Activated naive CD8-positive, alpha-beta T cell treated with anti-CD3 and anti-CD28 coated beads, Interleukin-2, amount 50 U/mL, for 24 hours (primary cell): ENCODE measurements around the gene LIPC.

Experiments
- ATAC-seq: fragments of 150-1000 bp; cut with Tn5 transposase; one replicate; pipeline ENCODE4 v1.10.0; 2021
- DNase-seq: peaks from one replicate; pipeline ENCODE4 v3.0.0; 2021
- H3K27ac Mint-ChIP-seq: one replicate; pipeline ENCODE4 v1.8.0; 2021; ENCODE audit warnings: mild to moderate bottlenecking, mixed read lengths
- H3K27me3 Mint-ChIP-seq: one replicate; pipeline ENCODE4 v1.8.0; 2021; ENCODE audit warnings: mixed read lengths
- H3K36me3 Mint-ChIP-seq: one replicate; pipeline ENCODE4 v1.8.0; 2021; ENCODE audit warnings: low read depth, mixed read lengths
- H3K4me1 Mint-ChIP-seq: one replicate; pipeline ENCODE4 v1.8.0; 2021; ENCODE audit warnings: mixed read lengths
- H3K4me3 Mint-ChIP-seq: one replicate; pipeline ENCODE4 v1.8.0; 2021; ENCODE audit warnings: mild to moderate bottlenecking, moderate library complexity, mixed read lengths
- H3K9me3 Mint-ChIP-seq: one replicate; pipeline ENCODE4 v1.8.0; 2021; ENCODE audit warnings: mixed read lengths

The LIPC gene

DNA sequence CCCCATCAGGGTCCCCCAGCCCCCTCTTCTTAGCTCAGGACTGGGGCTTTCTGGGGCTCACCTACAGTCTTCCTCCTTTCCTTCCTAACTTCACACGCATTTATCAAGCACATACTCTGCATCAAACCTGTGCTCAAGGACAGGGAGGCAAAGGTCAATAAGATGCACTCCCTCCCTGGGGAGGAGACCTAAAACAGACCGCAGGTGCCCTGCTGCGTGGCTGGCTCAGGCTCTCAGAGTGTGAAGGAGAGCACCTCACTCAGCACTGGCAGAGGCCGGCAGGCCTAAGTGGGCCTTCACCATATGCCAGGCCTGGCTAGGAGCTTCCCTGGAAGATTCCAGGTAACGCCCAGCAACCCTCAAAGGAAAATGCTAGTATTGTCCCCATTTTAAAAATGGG lies 16.5 kb downstream of the LIPC start:
- Mint-ChIP-seq H3K9me3 (no peaks in the 10 kb centered on the region), H3K27ac (no peak overlapping the region), H3K4me3 (no peak overlapping the region), H3K36me3 (no peaks in the 10 kb centered on the region), H3K4me1 (peaks cover 38% of the 10 kb centered on the region), H3K27me3 (no peaks in the 10 kb centered on the region)
- no peak for DNase-seq
- no peak for ATAC-seq

DNA sequence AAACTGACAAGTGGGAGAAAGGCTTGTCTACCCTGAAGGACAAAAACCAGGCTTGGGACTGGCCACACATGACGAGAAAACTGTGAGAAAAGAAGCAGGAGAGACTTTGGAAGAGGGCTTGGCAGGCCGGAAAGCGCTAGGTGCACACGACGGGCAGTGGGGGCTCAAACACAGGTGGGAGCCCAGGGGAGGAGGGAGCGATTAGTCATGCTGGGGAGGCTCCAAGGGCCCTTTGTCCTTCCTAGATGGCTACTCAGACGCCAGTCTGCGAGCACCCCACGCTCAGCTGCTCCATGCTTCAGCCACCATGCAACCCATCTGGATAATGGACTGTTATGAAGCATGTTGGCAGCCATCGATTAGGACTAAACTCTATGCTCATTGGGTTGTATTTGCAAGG lies 17.1 kb downstream of the LIPC start:
- ATAC-seq = no peak

DNA sequence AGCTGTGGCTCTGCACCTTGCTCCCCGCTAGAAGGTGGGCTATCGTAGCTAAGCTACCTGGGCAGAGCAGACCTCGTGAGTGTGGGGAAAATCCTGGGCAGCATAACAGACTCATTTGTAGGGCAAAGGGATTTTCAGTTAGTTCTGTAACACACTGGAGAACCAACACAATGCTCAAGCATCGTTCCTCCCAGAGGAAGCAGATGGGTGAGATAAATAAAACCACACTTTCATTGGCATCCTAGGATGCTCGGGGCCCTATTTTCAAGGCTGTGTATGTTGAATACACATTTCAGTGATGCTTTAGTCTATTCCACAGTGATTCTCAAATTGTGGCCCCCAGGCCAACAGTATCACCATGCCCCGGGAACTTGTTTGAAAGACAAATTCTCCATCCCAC lies 20.0 kb downstream of the LIPC start:
- no peaks in the 10 kb centered on the region for H3K9me3 Mint-ChIP-seq
- DNase-seq = no peak
- no peak overlapping the region for H3K27ac Mint-ChIP-seq
- H3K27me3 Mint-ChIP-seq = no peaks in the 10 kb centered on the region
- peaks cover 60% of the 10 kb centered on the region for H3K4me1 Mint-ChIP-seq
- ATAC-seq = no peak
- no peak overlapping the region for H3K4me3 Mint-ChIP-seq
- no peaks in the 10 kb centered on the region for H3K36me3 Mint-ChIP-seq

More for the DNA sequence above, 17.1 kb downstream of the LIPC start:
- Mint-ChIP-seq H3K36me3 (no peaks in the 10 kb centered on the region), H3K4me3 (no peak overlapping the region), H3K4me1 (peaks cover 41% of the 10 kb centered on the region), H3K27me3 (no peaks in the 10 kb centered on the region), H3K9me3 (no peaks in the 10 kb centered on the region), H3K27ac (no peak overlapping the region)
- DNase-seq = no peak

GRCh38 chr15:58452775-58453174 lies 21.0 kb downstream of the LIPC start:
- no peaks in the 10 kb centered on the region for H3K36me3 Mint-ChIP-seq
- no peak for ATAC-seq
- no peak overlapping the region for H3K4me3 Mint-ChIP-seq
- H3K4me1 Mint-ChIP-seq = peaks cover 62% of the 10 kb centered on the region
- H3K27me3 Mint-ChIP-seq = no peaks in the 10 kb centered on the region
- no peaks in the 10 kb centered on the region for H3K9me3 Mint-ChIP-seq
- no peak for DNase-seq
- H3K27ac Mint-ChIP-seq = peak overlapping the region; percentile 88

- peak overlapping the region; percentile 46 for H3K4me3 Mint-ChIP-seq
- ATAC-seq (peak; percentile 79), DNase-seq (peak; percentile 70)
- H3K27me3 Mint-ChIP-seq = no peaks in the 10 kb centered on the region
- peaks cover 73% of the 10 kb centered on the region for H3K4me1 Mint-ChIP-seq
- no peaks in the 10 kb centered on the region for H3K9me3 Mint-ChIP-seq
- no peaks in the 10 kb centered on the region for H3K36me3 Mint-ChIP-seq
- H3K27ac Mint-ChIP-seq = peak overlapping the region; percentile 88
Observed at GRCh38 chr15:58453931-58454793, 22.4 kb downstream of the LIPC start.

DNA sequence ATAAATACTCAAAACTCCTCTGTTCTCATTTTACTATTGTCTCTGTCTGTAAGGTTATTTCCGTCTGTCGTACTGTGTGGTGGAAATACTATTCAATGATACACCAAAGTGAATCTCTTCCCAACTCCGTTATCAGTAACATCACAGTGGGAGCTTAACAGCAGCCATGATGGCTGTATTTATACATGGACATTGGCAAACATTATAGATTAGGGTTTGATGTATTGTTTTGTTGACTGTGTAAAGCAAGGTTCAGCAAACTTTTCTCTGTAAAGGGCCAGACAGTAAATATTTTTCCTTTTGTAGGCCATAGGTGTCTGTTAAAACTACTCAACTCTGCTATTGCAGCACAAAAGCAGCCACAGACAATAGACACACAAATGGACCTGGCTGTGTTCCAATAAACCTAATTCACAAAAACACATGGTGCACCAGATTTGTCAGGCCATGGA lies 23.2 kb downstream of the LIPC start:
- no peaks in the 10 kb centered on the region for H3K36me3 Mint-ChIP-seq
- DNase-seq (no peak), ATAC-seq (no peak)
- H3K4me1 Mint-ChIP-seq = peaks cover 81% of the 10 kb centered on the region
- no peaks in the 10 kb centered on the region for H3K27me3 Mint-ChIP-seq
- no peaks in the 10 kb centered on the region for H3K9me3 Mint-ChIP-seq
- H3K27ac Mint-ChIP-seq = peak overlapping the region; percentile 88
- H3K4me3 Mint-ChIP-seq = no peak overlapping the region

- ATAC-seq = peak; percentile 71
- Mint-ChIP-seq H3K4me3 (peak overlapping the region; percentile 22), H3K9me3 (no peaks in the 10 kb centered on the region), H3K36me3 (no peaks in the 10 kb centered on the region), H3K4me1 (peaks cover 89% of the 10 kb centered on the region), H3K27ac (peak overlapping the region; percentile 85), H3K27me3 (no peaks in the 10 kb centered on the region)
- DNase-seq = peak; percentile 56
Observed at GRCh38 chr15:58457466-58457965, 25.7 kb downstream of the LIPC start.

DNA sequence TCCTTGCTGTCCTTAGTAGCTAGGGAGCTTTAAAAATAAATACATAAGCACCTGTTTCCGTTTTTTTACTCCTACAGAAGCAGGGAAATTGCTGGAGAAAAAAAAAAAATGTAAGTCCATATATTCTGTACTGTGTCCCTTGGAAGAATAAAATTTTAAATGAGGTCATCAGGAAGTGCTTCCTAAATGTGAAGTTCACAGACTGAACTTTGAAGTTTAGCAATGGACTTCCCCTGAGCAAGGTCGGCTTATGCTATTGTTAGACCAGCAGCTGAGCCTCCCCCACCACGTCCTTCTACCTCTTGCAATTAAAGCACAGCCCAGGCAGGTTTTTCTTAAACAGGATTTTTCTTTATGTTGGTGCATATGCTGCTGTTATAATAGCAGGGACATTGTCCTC lies 26.3 kb downstream of the LIPC start:
- Mint-ChIP-seq H3K27ac (peak overlapping the region; percentile 85), H3K4me1 (peaks cover 89% of the 10 kb centered on the region), H3K36me3 (no peaks in the 10 kb centered on the region), H3K27me3 (no peaks in the 10 kb centered on the region), H3K9me3 (no peaks in the 10 kb centered on the region), H3K4me3 (peak overlapping the region; percentile 25)
- ATAC-seq (no peak), DNase-seq (no peak)

GRCh38 chr15:58459045-58459444 lies 27.3 kb downstream of the LIPC start:
- Mint-ChIP-seq H3K4me1 (peaks cover 89% of the 10 kb centered on the region), H3K9me3 (no peaks in the 10 kb centered on the region), H3K4me3 (no peak overlapping the region), H3K27ac (peak overlapping the region; percentile 85), H3K36me3 (no peaks in the 10 kb centered on the region), H3K27me3 (no peaks in the 10 kb centered on the region)
- DNase-seq = no peak
- ATAC-seq = no peak

- Mint-ChIP-seq H3K27ac (peak overlapping the region; percentile 85), H3K36me3 (no peaks in the 10 kb centered on the region), H3K4me3 (no peak overlapping the region), H3K9me3 (no peaks in the 10 kb centered on the region), H3K4me1 (peaks cover 89% of the 10 kb centered on the region), H3K27me3 (no peaks in the 10 kb centered on the region)
- ATAC-seq = no peak
- no peak for DNase-seq
Observed at GRCh38 chr15:58459560-58459959, 27.8 kb downstream of the LIPC start.

- H3K9me3 Mint-ChIP-seq = no peaks in the 10 kb centered on the region
- no peaks in the 10 kb centered on the region for H3K27me3 Mint-ChIP-seq
- ATAC-seq (no peak), DNase-seq (no peak)
- no peak overlapping the region for H3K4me3 Mint-ChIP-seq
- no peak overlapping the region for H3K27ac Mint-ChIP-seq
- peaks cover 89% of the 10 kb centered on the region for H3K4me1 Mint-ChIP-seq
- no peaks in the 10 kb centered on the region for H3K36me3 Mint-ChIP-seq
Observed at GRCh38 chr15:58460116-58460790, 28.5 kb downstream of the LIPC start.

DNA sequence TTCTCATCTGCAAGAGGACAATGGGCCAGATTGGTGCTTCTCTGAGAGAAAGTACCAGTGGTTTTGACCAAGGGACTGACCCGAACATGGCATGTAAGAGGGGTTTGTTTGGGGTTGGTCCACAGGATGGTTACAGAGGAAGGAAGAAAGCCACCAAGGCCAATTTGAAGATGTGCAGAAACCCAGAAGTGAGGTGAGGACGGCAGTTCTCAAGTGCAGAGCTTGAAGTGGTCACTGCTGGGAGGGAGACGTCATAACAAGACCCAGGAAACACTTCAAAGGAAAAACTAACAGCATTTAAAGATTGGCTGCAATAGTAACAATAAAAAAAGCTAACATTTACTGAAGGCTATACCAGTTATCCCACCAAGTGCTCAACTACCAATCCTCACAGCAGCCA lies 29.1 kb downstream of the LIPC start:
- Mint-ChIP-seq H3K4me1 (peaks cover 90% of the 10 kb centered on the region), H3K9me3 (no peaks in the 10 kb centered on the region), H3K36me3 (no peaks in the 10 kb centered on the region), H3K27me3 (no peaks in the 10 kb centered on the region), H3K27ac (no peak overlapping the region), H3K4me3 (no peak overlapping the region)
- DNase-seq = no peak
- ATAC-seq = no peak

- Mint-ChIP-seq H3K27me3 (no peaks in the 10 kb centered on the region), H3K27ac (peak overlapping the region; percentile 80), H3K9me3 (no peaks in the 10 kb centered on the region), H3K4me1 (peaks cover 90% of the 10 kb centered on the region), H3K36me3 (no peaks in the 10 kb centered on the region), H3K4me3 (no peak overlapping the region)
- DNase-seq (no peak), ATAC-seq (no peak)
Observed at GRCh38 chr15:58462547-58462946, 30.8 kb downstream of the LIPC start.

DNA sequence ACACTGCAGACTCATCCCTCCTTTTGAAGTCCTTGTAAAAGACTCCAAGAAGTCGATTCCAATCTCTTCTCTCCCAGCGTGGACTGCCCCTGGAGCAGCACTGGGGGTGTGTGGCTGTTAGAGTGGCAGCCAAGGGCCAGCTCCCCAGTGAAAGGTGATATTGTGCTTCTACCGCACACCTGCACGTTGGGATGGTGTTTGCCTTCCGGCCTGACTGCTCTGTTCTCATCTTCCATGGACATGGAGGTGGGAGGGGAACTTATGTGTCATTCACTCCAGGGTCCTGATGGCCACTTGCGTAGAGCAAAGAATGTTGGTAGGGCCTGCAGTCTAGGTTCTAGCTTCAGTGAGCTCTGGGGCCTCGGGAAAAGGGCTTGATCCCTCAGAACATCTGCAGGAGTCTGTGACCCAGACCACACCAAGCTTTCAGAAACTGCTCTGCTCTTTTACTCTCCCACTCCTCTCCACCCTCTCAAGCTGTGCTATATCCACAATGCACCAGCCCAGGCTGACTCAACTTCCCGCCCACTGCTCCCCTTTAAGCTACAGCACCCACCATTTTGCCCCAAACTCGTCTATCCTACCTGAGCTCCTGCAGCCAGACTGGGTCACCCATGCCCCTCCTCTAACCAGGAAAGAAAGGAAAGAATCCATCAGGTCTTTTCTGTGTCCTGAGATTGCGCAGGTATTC lies 31.3 kb downstream of the LIPC start:
- H3K27ac Mint-ChIP-seq = peak overlapping the region; percentile 80
- H3K4me3 Mint-ChIP-seq = peak overlapping the region; percentile 12
- H3K9me3 Mint-ChIP-seq = no peaks in the 10 kb centered on the region
- ATAC-seq (peak; percentile 78), DNase-seq (no peak)
- H3K27me3 Mint-ChIP-seq = no peaks in the 10 kb centered on the region
- H3K4me1 Mint-ChIP-seq = peaks cover 89% of the 10 kb centered on the region
- H3K36me3 Mint-ChIP-seq = no peaks in the 10 kb centered on the region
